Adrenal gland (tissue), 5 donors: Measurements from ENCODE around the gene ITGA3.
A peak's percentile ranks its signal among the peaks of the same experiment; 100 is the strongest.

ENCODE experiments used
- POLR2A ChIP-seq, 2 donors: fragments of 450-650 bp; IDR thresholded peaks; one replicate each; pipeline ENCODE4 v1.6.1; 2017; ENCODE audit warnings: antibody characterized with exemption in 2 of 2, mild to moderate bottlenecking in 2 of 2, moderate library complexity in 1 of 2
- TF ChIP-seq, protein P1 (sequence below), 6 experiments: fragments of 450-650 bp in 4 of 6; fragments of 200-600 bp in 2 of 6; sonication (generic) in 1 of 6; IDR thresholded peaks; 1 replicate in 5 of 6; 2 replicates in 1 of 6; pipeline versions ENCODE4 v1.5.1 to v1.8.0; 2016 to 2021; ENCODE audit warnings: antibody characterized with exemption in 6 of 6, mild to moderate bottlenecking in 2 of 6, moderate library complexity in 1 of 6
- donor health status: DM: no; HTN: no; CAD: no.

DNA sequence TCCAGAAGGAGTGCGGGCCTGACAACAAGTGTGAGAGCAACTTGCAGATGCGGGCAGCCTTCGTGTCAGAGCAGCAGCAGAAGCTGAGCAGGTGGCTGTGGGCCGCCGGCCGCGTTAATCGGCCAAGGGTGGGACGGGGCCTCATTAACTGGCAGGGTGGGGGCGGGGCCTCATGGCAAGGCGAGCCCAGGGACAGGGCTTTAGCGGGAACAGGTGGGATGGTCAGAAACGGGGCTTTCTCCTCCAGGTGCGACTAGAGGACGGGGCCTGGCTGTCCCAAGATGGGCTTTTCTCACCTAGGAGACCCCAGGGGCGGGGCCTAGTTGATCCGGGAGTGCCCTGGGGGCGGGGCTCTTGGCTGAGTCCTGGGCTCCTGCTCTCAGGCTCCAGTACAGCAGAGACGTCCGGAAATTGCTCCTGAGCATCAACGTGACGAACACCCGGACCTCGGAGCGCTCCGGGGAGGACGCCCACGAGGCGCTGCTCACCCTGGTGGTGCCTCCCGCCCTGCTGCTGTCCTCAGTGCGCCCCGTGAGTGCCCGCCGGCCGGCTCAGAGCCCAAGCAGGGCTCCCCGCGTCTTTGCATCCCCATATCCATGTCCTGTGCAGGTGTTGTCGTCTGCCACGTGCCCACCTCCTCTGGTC is 20.8 kb downstream of the ITGA3 start:
- TF ChIP-seq POLR2A (IDR thresholded peaks at IDR 0.05): no peak
- TF ChIP-seq, protein P1, sequence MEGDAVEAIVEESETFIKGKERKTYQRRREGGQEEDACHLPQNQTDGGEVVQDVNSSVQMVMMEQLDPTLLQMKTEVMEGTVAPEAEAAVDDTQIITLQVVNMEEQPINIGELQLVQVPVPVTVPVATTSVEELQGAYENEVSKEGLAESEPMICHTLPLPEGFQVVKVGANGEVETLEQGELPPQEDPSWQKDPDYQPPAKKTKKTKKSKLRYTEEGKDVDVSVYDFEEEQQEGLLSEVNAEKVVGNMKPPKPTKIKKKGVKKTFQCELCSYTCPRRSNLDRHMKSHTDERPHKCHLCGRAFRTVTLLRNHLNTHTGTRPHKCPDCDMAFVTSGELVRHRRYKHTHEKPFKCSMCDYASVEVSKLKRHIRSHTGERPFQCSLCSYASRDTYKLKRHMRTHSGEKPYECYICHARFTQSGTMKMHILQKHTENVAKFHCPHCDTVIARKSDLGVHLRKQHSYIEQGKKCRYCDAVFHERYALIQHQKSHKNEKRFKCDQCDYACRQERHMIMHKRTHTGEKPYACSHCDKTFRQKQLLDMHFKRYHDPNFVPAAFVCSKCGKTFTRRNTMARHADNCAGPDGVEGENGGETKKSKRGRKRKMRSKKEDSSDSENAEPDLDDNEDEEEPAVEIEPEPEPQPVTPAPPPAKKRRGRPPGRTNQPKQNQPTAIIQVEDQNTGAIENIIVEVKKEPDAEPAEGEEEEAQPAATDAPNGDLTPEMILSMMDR (IDR thresholded peaks at IDR 0.05): peak in 1 of 6 experiments; percentile 4
